GM21723 (cell line): Measurements from ENCODE around the gene DPEP3.

Experiments
- ATAC-seq: cut with Tn5 transposase; IDR thresholded peaks from one replicate; pipeline ENCODE4 v1.9.1; 2021; ENCODE audit warnings: mild to moderate bottlenecking, moderate library complexity; ENCODE audit not compliant: unreplicated experiment

The DPEP3 gene

GRCh38 chr16:67967183-67967957 lies 12.9 kb downstream of the DPEP3 start:
- no peak for ATAC-seq

- ATAC-seq, result no peak
These were observed 13.6 kb downstream of the DPEP3 start for GRCh38 chr16:67966549-67967182.

GRCh38 chr16:67965668-67966548 lies 14.4 kb downstream of the DPEP3 start:
- ATAC-seq, result no peak

- no peak for ATAC-seq
These were observed 15.7 kb downstream of the DPEP3 start for GRCh38 chr16:67964477-67965131.

GRCh38 chr16:67963662-67964321 lies 16.5 kb downstream of the DPEP3 start:
- no peak for ATAC-seq

- no peak for ATAC-seq
These were observed 17.0 kb downstream of the DPEP3 start for GRCh38 chr16:67963292-67963661.

GRCh38 chr16:67962135-67962534 lies 18.2 kb downstream of the DPEP3 start:
- ATAC-seq, result no peak

- no peak for ATAC-seq
These were observed 18.7 kb downstream of the DPEP3 start for GRCh38 chr16:67961551-67961957.

GRCh38 chr16:67959536-67960329 lies 20.6 kb downstream of the DPEP3 start:
- no peak for ATAC-seq

GRCh38 chr16:67957622-67958021 lies 22.7 kb downstream of the DPEP3 start:
- no peak for ATAC-seq

- no peak for ATAC-seq
These were observed 25.7 kb downstream of the DPEP3 start for GRCh38 chr16:67954421-67955196.

- no peak for ATAC-seq
These were observed 26.5 kb downstream of the DPEP3 start for GRCh38 chr16:67953641-67954375.

GRCh38 chr16:67951485-67951884 lies 28.8 kb downstream of the DPEP3 start:
- ATAC-seq, result no peak

GRCh38 chr16:67950335-67950843 lies 29.9 kb downstream of the DPEP3 start:
- ATAC-seq, result no peak

- ATAC-seq, result no peak
These were observed 30.7 kb downstream of the DPEP3 start for GRCh38 chr16:67949645-67950044.

GRCh38 chr16:67948015-67948414 lies 32.3 kb downstream of the DPEP3 start:
- ATAC-seq, result no peak

- ATAC-seq, result no peak
These were observed 33.2 kb downstream of the DPEP3 start for GRCh38 chr16:67946966-67947558.

- no peak for ATAC-seq
These were observed 34.1 kb downstream of the DPEP3 start for GRCh38 chr16:67946128-67946569.
